ENCODE measurements around the gene RADX. TPM values are rescaled to one million over a fixed set of nuclear protein-coding genes. Genes with fewer than 3 reads are reported as not detected.

Gene RADX
- total RNA-seq, 2 experiments from 2014 or later = 3.6 to 4.3 TPM

GRCh38 chrX:106728337-106728736 lies 116.6 kb downstream of the RADX start:
- no peaks in the 10 kb centered on the region for H3K9me3 Mint-ChIP-seq (ENCODE audit: insufficient read depth)
- no peak overlapping the region for H3K4me3 Mint-ChIP-seq
- DNase-seq (no peak), ATAC-seq (no peak)
- no peaks in the 10 kb centered on the region for H3K4me1 Mint-ChIP-seq (ENCODE audit: low read depth)
- H3K36me3 Mint-ChIP-seq (ENCODE audit: low read depth) = no peaks in the 10 kb centered on the region
- POLR2A ChIA-PET = no interaction called here
- no peak overlapping the region for H3K27ac Mint-ChIP-seq
- H3K27me3 Mint-ChIP-seq (ENCODE audit: low read depth) = peaks cover 30% of the 10 kb centered on the region
- CTCF ChIA-PET = no interaction called here

Small RNA genes within 50 kb of the gene (microRNA-seq; reads per million reads assigned to microRNA genes)
- not detected for gene MIR548AN

Other genes with a start within 250 kb of the RADX start
- gene RNF128, start 114.7 kb downstream of the RADX start, total RNA-seq = not detected
- gene TBC1D8B, start 190.7 kb downstream of the RADX start, total RNA-seq = under 1 TPM; 0.23 to 0.40 TPM